Left cardiac atrium (tissue), 4 donors: ENCODE results near the gene PLEKHO1. TPM values are rescaled to one million over a fixed set of nuclear protein-coding genes. Genes with fewer than 3 reads are reported as not detected.
"Not testable (repeated sequence)": the region's sequence is repeated elsewhere in the genome, so short reads cannot be mapped to it uniquely, and the experiment has no call there.

Experiments used
- ATAC-seq, 2 donors: fragments of 200-7000 bp; cut with Tn5 transposase; one replicate each; pipeline ENCODE4 v1.9.1; 2020; ENCODE audit warnings: mild to moderate bottlenecking in 2 of 2, moderate library complexity in 2 of 2
- DNase-seq: peaks from one replicate; pipeline ENCODE4 v3.0.0-alpha.2; 2020
- intact Hi-C, 2 donors: fragments of 100-400 bp; cut with DNase I; formaldehyde crosslinking; loops; one replicate each; pipeline versions ENCODE4 v1.14.1 to v1.15.1; 2022 to 2023
- total RNA-seq, 2 donors: library from RNA; stranded (reverse); fragmentation: NEBNext Ultra II Directional; extraction: Animal tissue kit (Norgen Biotek cat#: 25700); gene quantifications; one replicate each; pipeline ENCODE4 v1.2.1, GENCODE V29; 2021
- donor health status: DM: no; HTN: yes; CAD: no.
- donor health status: DM: no; HTN: yes; CAD: no; lungs with severe emphysema.
- donor health status: DM: yes; HTN: yes; CAD: no.
- donor health status: Dilated cardiomyopathy.

The PLEKHO1 gene
- total RNA-seq, 2 donors from 2014 or later, result 30.2 to 42.8 TPM

DNA sequence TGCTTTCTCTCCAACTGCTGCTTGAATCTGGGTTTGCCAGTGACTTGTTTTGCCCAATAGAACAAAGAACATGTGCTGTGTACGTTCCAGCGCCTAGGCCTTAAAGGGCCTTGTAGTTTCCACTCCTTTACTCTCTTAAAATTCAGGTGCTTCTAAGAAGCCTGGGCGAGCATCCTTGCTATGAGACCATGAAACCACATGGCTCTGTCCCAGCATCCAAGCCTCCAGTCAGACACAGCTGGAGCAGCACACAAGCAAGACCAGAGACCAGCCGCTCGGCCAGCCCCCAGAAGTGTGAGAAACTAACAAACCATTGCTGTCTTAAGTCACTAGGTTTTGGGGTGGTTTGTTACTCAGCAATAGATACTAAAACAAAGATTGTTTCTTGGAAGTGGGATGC is 15.1 kb downstream of the PLEKHO1 start:
- intact Hi-C loops, result loop anchor here (5.0 kb wide), 2 partner anchors 92 to 202 kb away; no protein-coding TSS in a partner anchor
- DNase-seq, result no peak

DNA sequence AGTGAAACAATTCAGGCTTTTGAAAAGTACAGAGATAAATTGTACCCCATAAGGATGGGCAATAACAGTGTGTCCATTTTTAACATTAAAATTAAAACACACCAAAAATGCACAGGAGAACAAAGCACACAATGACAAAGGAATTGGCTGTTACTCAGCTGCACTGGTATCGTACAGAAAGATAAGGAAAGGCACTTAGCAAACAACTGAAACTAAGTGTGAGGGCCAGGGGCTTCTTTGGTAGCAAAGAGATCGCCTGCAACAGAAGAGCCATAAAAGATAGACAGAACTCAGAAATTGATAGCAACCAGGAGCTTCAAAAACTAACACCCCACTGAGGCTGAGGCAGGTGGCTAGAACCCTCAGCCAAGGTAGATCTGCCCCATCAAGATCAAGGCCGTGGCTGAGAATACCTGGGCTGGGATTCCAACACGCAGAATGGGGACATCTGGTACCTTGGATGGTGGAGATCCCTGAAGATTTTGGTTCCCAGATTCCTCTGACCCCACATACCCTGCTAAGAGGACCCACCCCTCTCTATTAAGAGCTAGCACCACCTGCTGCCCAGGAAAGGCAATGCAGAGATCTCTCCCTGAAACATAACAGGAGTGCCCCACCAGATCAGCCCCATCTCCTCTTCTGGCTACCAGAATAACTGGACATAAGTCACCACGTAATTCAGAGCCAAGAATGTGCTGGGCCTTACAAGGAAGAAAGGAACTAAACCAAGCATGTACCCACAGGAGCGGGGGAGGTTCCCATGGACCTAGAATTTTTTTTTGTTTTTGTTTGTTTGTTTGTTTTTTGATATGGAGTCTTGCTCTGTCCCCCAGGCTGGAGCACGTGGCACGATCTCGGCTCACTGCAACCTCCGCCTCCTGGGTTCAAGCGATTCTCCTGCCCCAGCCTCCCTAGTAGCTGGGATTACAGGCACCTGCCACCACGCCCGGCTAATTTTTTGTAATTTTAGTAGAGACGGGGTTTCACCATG is 16.2 kb downstream of the PLEKHO1 start:
- intact Hi-C loops, result loop anchor here (5.0 kb wide), 2 partner anchors 94 to 204 kb away; no protein-coding TSS in a partner anchor
- DNase-seq (no peak), ATAC-seq (no peak)

More for the DNA sequence above, 15.1 kb downstream of the PLEKHO1 start:
- ATAC-seq, result no peak

DNA sequence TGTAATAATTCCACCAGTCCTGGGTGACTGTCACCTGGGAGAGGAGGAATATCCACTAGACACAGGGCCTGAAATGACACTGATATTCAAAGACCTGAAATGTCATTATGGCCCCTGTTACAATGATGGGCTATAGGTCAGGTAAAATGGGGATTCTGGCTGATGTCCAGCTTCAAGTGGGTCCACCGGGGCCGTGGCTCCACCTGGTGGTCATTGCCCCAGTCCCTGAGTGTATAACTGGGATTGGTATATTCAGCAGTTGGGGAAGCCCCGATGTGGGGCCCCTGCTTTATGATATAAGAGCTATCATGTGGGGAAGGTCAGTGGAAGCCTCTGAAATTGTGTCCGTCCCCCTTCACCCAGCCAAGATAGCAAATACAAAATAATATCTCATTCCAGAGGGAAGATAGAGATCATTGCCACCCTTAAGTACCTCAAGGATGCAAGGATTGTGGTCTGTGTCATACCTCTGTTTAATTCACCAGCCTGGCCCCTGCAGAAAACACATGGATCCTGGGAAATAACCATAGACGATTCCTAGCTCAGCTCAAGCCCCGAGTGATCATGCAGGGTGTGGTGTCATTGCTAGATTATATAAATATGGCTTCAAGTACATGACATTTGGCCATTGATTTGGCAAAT is 19.4 kb downstream of the PLEKHO1 start:
- DNase-seq (peak; percentile 78), ATAC-seq (peak; percentile 53 to 72)
- intact Hi-C loops, result loop anchor here (2.0 to 5.0 kb wide), 3 partner anchors 97 to 207 kb away; no protein-coding TSS in a partner anchor

DNA sequence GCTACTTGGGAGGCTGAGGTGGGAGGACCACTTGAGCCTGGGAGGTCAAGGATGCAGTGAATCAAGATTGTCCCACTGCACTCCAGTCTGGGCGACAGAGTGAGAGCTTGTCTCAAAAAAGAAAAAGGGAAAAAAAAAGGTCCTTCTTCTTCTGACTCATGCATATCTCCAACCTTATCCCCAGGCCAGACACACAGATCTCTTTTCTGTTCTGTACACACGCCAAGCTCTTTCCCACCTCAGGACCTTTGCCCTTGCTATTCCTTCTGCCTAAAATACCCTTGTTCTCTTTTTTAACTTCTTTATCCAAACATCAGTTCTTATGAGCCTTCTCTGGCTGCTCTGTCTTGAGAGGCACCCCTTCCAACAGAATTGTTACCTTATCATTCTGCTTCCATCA is 22.1 kb downstream of the PLEKHO1 start:
- DNase-seq (no peak), ATAC-seq (no peak)
- intact Hi-C loops, result no loop called here

DNA sequence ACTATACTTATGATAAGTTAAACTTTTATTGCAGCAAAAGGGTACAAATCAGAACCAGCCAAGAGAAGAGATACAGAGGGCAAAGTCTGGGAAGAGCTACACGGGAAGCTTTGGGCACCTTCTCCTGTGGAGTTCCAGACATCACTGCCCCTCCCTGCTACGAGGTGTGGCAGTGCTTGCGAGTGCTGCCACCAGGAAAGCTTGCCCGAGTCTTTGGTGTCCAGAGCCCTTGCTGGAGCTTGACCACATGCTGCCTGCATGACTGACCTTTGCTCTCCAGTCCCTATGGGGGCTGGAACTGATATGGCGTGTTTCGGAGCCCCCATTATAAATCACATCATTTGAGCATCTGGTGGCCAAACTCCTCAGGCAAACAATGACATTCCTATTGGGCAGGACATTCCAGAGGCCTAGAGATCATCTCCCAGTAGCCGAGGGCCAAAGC is 23.4 kb downstream of the PLEKHO1 start:
- no peak for ATAC-seq
- DNase-seq, result no peak
- intact Hi-C loops, result no loop called here

DNA sequence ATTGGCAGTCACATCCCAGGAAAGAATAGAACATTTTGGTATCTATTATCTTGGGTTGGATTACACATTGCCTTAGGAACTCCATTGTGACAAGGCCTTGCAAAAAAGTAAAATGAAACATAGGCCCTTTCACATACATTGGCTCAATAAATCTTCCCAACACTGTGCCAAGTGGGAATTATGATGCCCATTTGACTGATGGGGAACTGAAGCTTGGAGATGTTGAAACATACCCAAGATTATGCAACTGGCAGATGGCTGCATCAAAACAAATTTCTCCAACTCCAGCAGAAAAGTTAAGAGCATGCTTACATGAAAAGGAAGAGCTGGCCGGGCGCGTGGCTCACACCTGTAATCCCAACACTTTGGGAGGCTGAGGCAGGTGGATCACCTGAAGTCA is 26.9 kb downstream of the PLEKHO1 start:
- no peak for DNase-seq
- peak in 1 of 2 donors; percentile 38 for ATAC-seq
- intact Hi-C loops, result no loop called here

DNA sequence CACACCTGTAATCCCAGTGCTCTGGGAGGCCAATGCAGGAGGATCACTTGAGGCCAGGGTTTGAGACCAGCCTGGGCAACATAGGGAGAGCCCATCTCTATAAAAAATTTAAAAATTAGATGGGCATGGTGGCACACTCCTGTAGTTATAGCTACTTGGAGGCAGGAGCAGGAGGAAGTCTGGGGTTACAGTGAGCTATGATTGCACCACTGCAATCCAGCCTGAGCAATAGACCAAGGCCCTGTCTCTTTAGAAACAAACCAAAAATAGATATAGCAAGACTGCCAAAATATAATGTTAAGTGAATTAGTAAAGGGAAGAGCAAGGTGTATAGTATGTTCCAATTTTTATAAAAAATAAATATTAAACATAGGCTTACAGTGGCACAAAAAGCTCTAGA is 28.8 kb downstream of the PLEKHO1 start:
- DNase-seq (no peak), ATAC-seq (peak in 1 of 2 donors; percentile 29)
- intact Hi-C loops, result no loop called here

DNA sequence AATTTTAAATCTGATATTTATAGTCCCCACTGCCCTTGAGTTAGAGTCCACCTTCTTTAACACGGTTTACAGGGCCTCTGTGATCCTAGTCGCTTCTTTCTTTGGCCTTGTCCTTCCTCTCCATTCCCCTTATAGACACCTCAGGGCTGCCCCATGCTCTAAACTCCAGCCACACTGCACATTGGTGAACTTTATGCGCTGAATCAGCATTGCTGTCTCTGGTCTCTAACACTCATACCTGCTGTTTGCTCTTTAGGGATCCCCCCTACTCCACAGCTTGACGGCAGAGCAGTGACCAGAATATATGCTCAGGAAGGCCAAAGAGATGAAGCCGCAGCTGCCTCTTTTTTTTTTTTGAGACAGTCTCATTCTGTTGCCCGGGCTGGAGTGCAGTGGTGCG is 30.2 kb downstream of the PLEKHO1 start:
- DNase-seq (no peak), ATAC-seq (no peak)
- intact Hi-C loops, result no loop called here

DNA sequence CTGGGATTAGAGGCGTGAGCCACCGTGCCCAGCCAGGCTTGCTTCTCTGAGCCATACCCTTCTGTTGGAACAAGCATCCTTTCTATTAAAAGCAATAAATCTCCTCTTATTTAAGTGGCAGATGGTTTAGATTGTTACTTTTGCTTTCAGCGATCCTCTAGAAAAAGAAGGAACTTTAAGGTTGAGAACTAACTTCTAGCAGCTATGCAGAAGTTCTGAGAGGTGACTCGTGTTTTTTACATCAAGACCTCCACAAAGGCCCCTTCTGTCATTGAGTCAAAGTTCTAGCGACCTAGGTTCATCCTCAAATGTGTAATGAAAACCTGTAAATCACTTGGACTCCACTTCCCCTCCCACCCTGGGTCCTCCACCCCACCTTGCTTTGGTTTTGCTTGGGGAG is 30.8 kb downstream of the PLEKHO1 start:
- intact Hi-C loops, result no loop called here
- ATAC-seq (no peak), DNase-seq (no peak)

DNA sequence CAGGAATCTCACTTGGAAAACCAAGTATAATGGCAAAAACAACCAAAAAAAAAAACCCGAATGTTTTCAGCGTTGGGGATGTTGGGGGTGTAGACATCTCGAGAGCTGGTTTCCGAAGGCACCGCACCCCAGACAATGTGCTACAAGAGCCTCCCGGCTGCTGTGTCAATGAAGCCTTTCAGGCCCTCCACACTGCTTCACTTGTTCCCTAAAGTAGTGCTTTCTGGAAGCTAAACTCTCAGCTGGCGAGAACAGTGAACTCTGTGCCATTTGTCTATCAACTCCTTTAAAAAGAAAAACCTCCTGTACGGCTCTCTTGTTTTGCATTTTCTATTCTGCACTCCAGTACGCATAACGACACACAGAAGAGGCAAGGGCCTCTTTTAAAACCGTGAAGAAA is 32.5 kb downstream of the PLEKHO1 start:
- no peak for DNase-seq
- intact Hi-C loops, result no loop called here

DNA sequence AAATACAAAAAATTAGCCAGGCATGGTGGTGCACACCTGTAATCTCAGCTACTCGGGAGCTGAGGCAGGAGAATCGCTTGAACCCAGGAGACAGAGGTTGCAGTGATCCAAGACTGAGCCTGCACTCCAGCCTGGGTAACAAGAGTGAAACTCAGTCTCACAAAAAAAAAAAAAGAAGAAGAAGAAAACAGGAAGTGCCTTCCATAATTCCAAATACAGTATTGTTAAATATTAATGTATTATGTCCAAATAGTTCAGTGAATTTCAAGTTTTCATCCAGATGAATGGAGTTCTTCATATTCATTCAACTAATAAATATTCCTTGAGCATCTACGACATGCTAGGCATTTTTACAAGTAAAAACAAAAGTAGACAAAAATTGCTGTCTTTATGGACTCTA is 33.3 kb downstream of the PLEKHO1 start:
- no peak for DNase-seq
- intact Hi-C loops, result no loop called here
- no peak for ATAC-seq

More for the DNA sequence above, 32.5 kb downstream of the PLEKHO1 start:
- no peak for ATAC-seq

DNA sequence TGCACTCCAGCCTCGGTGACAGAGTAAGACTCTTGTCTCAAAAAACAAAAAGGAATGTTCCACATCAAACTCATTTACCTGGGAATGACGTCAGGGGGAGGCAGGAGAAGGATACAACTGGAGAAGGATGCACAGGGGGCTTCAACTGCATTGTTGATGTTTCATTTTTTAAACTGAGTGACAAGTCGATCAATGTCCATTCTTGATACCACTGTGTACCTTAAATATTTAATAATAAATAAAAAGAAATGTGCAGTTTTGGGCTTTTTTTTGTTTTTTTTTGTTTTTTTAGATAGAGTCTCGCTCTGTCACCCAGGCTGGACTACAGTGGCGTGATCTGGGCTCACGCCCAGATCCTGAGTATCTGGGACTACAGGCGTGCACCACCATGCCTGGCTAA is 35.8 kb downstream of the PLEKHO1 start:
- DNase-seq (no peak), ATAC-seq (no peak)
- intact Hi-C loops, result no loop called here

DNA sequence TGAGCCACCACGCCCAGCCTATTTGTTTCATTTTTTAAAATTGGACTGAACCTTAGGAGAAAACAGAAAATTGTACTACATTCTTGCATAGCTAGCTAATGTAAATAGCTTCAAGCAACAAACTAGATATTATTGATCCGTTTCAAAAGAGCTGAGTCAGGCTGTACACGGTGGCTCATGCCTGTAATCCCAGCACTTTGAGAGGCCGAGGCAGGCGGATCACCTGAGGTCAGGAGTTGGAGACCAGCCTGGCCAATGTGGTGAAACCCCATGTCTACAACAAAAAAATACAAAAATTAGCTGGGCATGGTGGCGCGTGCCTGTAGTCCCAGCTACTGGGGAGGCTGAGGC is 36.7 kb downstream of the PLEKHO1 start:
- intact Hi-C loops, DNase-seq, ATAC-seq: not testable (repeated sequence)

DNA sequence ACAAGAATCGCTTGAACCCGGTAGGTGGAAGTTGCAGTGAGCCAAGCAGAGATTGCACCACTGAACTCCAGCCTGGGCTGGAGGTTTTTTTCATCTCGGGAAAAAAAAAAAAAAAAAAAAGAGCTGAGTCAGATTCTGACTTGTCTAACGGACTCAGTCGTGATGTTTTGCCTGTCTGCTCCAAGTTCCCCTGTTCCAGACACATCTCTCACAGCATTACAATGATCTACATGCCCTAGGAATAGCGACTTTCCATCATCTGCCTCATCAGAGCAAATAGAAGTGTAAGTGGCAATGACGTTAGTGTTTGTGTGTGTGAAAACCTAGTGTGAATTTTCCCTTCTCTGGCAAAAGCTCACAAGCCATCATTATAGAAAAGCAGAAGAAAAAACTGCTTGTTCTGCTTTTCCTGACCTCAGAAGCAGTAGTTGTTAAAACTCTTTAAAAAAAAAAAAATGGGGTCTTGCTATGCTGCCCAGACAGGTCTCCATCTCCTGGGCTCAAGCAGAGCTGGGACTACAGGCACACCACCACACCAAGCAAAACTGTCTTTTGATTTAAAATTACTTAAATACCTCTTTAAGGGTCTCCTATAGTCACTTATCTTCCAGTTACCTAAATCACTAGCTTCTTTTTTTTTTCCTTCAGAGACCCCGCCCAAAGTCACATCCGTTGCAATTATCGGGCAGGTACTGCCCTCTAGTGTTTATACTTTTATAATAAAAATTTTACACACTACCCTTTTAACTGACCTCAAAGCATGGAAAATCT is 37.3 kb downstream of the PLEKHO1 start:
- DNase-seq (no peak), ATAC-seq (peak; percentile 60 to 81)
- intact Hi-C loops, result no loop called here

DNA sequence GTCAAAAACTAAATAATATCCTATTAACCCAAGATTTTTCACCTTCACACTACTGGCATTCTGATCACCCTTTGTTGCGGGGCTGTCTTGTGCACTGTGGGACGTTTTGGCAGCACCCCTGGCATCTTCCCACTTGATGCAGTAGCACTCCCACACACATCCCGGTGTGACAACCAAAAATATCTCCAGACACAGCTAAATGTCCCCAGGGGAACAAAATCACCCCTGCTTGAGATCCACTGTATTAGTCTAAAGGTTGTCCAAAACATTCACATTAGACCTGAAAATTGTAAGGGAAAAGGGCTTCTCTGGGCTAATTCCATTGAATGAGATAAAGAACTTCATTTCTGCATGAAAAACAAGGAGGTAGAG is 37.8 kb downstream of the PLEKHO1 start:
- peak; percentile 27 to 48 for ATAC-seq
- intact Hi-C loops, result no loop called here

DNA sequence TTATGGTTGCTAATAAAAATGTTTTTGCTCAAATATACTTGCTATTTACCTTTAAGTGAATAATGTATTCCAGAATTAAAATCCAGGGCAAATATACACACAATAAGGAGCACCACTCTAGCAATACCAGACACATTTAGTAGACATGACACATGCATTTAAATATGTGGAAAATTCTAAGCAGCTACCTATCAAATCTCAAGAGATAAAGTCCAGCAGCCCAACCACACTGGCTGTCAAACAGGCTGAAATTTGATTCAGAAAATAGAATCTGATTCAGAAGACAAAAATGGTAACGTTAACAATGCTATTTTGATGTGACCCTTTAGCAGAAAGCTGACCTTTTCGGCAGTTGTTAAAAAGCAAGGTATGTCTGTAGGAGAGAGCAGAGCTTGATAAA is 42.3 kb downstream of the PLEKHO1 start:
- intact Hi-C loops, result no loop called here
- DNase-seq (no peak), ATAC-seq (peak; percentile 76 to 91)

More for the DNA sequence above, 37.8 kb downstream of the PLEKHO1 start:
- no peak for DNase-seq

DNA sequence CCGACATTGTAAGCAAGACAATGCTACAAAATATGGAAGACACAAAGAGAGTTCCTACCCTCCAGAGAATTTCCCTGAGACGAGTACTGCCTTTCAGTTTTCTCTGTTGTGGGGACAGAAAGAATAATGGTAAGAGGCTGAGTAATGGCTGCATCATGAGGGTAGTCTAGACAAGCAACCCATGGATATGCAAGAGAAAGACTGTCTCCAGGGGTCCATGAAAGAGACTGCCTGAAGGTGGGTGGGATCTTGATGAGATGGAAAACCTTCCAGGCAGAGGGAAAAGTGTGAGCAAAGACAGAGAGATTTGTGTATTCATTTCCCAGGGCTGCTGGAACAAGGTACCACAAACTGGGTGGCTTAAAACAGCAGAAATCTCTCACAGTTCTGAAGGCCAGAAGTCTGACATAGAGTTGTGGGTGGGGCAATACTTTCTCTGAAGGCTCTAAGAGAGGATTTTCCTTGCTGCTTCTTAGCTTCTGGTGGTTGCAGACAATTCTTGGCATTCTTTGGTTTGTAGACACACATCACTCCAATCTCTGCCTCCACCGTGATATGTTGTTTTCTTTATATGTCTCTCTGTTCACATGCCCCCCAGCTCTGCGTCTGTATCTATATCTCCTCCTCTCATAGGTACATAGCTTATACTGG is 44.8 kb downstream of the PLEKHO1 start:
- ATAC-seq (no peak), DNase-seq (no peak)
- intact Hi-C loops, result no loop called here

DNA sequence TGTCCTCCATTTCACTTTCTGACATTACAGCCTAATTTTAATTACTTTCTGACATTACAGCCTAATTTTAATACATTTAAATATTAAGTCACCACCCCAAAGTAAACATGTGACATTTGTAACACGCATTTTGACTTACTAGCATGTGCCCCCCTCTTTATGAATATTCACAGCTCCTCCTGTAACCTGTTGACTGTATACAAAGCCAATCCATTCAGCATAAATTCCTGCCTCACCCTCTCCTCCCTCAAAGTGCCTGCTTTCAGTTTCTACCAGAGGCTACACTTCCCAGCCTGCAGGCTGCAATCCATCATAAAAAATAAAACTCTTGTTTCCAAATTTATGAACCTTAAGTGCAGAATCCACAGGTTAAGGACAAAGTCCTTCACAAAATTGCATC is 46.7 kb downstream of the PLEKHO1 start:
- ATAC-seq, result no peak
- DNase-seq, result no peak
- intact Hi-C loops, result no loop called here
